Glomerular visceral epithelial cell (primary cell): ENCODE measurements around the gene ZNF302.
"Not testable (repeated sequence)": the region's sequence is repeated elsewhere in the genome, so short reads cannot be mapped to it uniquely, and the experiment has no call there.

Experiments used
- DNase-seq: peaks from one replicate; pipeline ENCODE4 v3.0.0-alpha.2; 2016; ENCODE audit errors: extremely low spot score

ZNF302 gene

GRCh38 chr19:34677386-34678084 lies at the start of gene ZNF302:
ZNF302 (plus strand) TSS chr19:34677678; CDS start chr19:34678805, 1,127 bp downstream.
- DNase-seq = peak; percentile 90

- DNase-seq = no peak
These were observed 43.7 kb upstream of the ZNF302 start for GRCh38 chr19:34633802-34634201.

- DNase-seq = peak; percentile 70
These were observed 37.9 kb upstream of the ZNF302 start for GRCh38 chr19:34639491-34640085.

- DNase-seq = no peak
These were observed 35.2 kb upstream of the ZNF302 start for GRCh38 chr19:34642241-34642640.

GRCh38 chr19:34644991-34645461 lies 32.5 kb upstream of the ZNF302 start:
- DNase-seq = no peak

GRCh38 chr19:34645551-34645950 lies 31.9 kb upstream of the ZNF302 start:
- DNase-seq = no peak

GRCh38 chr19:34649886-34650543 lies 27.5 kb upstream of the ZNF302 start:
- no peak for DNase-seq

- no peak for DNase-seq
These were observed 25.7 kb upstream of the ZNF302 start for GRCh38 chr19:34651747-34652146.

GRCh38 chr19:34654796-34655195 lies 22.7 kb upstream of the ZNF302 start:
- no peak for DNase-seq

GRCh38 chr19:34655651-34656050 lies 21.8 kb upstream of the ZNF302 start:
- DNase-seq = no peak

GRCh38 chr19:34661357-34661756 lies 16.1 kb upstream of the ZNF302 start:
- DNase-seq = no peak

GRCh38 chr19:34662919-34663318 lies 14.6 kb upstream of the ZNF302 start:
- no peak for DNase-seq

- DNase-seq = no peak
These were observed 13.3 kb upstream of the ZNF302 start for GRCh38 chr19:34664168-34664567.

GRCh38 chr19:34664870-34665269 lies 12.6 kb upstream of the ZNF302 start:
- DNase-seq = no peak

GRCh38 chr19:34665275-34665674 lies 12.2 kb upstream of the ZNF302 start:
- DNase-seq = not testable (repeated sequence)

GRCh38 chr19:34666200-34666957 lies 11.1 kb upstream of the ZNF302 start:
- no peak for DNase-seq

- no peak for DNase-seq
These were observed 10.6 kb upstream of the ZNF302 start for GRCh38 chr19:34666958-34667265.

- no peak for DNase-seq
These were observed 10.0 kb upstream of the ZNF302 start for GRCh38 chr19:34667349-34668076.

GRCh38 chr19:34668077-34668689 lies 9.3 kb upstream of the ZNF302 start:
- DNase-seq = not testable (repeated sequence)

- DNase-seq = not testable (repeated sequence)
These were observed 8.8 kb upstream of the ZNF302 start for GRCh38 chr19:34668690-34669089.

GRCh38 chr19:34669305-34669704 lies 8.2 kb upstream of the ZNF302 start:
- DNase-seq = no peak
